ENCODE measurements around the gene SEPTIN5. TPM values are rescaled to one million over a fixed set of nuclear protein-coding genes. Genes with fewer than 3 reads are reported as not detected.

The SEPTIN5 gene
- total RNA-seq, 1 experiment from 2014 or later: 50.4 TPM

GRCh38 chr22:19718456-19719049 is 4.2 kb downstream of the SEPTIN5 start:
- Histone ChIP-seq H3K4me1 (ENCODE audit: insufficient read depth, low read length, poor library complexity, severe bottlenecking) (peaks cover 10% of the 10 kb centered on the region), H3K27me3 (replicated peaks; ENCODE audit: insufficient read depth, low read depth, low read length, poor library complexity) (no peaks in the 10 kb centered on the region), H3K27ac (ENCODE audit: low read depth, low read length, poor library complexity, severe bottlenecking) (peak overlapping the region; percentile 87), H3K4me3 (ENCODE audit: low read depth, low read length, poor library complexity, severe bottlenecking) (peak overlapping the region; percentile 81), H3K36me3 (ENCODE audit: insufficient read depth, low read length, poor library complexity, severe bottlenecking) (peaks cover 31% of the 10 kb centered on the region), H3K9me3 (ENCODE audit: low read depth, low read length, poor library complexity, severe bottlenecking) (no peaks in the 10 kb centered on the region)
- TF ChIP-seq EZH2 (IDR thresholded peaks at IDR 0.05; ENCODE audit: borderline replicate concordance, low read depth, low read length, poor library complexity, severe bottlenecking): no peak
- no peak for TF ChIP-seq CTCF (conservative IDR thresholded peaks at IDR 0.05; ENCODE audit: low read depth, low read length)
- CTCF ChIA-PET: no interaction called here
- POLR2A ChIA-PET (ENCODE audit: low non-redundant PET): no interaction called here
- intact Hi-C loops (cut with micrococcal nuclease; ENCODE audit: unreplicated experiment): loop anchor here (1.0 to 5.0 kb wide), 2 partner anchors 86 to 286 kb away; partner anchors contain the start of genes HIRA and MRPL40
- no TSS peak for BruUV-seq (replicated peaks)
- no peak for DNase-seq (ENCODE audit: low spot score)

DNA sequence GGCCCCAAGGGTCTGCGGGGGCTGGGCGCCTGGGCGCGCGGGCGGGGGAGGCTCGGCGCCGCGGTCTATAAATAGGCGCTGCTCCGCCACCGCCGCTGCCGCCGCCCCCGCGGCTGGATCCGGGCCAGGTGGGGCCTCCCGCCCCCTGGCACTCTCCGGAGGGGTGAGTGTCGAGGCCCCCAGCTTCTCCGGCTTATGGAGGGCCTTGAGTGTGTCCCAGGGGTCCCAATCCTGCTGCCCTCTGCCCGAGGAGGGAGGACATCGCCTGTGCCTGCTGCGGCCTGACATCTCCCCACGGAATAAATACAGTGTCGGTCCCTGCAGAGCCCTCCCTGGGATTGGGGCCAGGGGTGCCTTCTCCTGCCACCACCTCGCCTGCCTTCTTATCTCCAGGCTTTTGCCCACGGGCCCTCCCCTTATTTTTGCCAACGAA is 4.8 kb downstream of the SEPTIN5 start:
- CTCF ChIA-PET: interaction anchor here (1.4 kb wide), 1 partner anchor 11 kb away, joined by 4 read pairs; no protein-coding TSS in a partner anchor
- peak overlapping the region; percentile 87 for H3K27ac ChIP-seq (ENCODE audit: low read depth, low read length, poor library complexity, severe bottlenecking)
- H3K36me3 ChIP-seq (ENCODE audit: insufficient read depth, low read length, poor library complexity, severe bottlenecking): peaks cover 31% of the 10 kb centered on the region
- POLR2A ChIA-PET (ENCODE audit: low non-redundant PET): no interaction called here
- DNase-seq (ENCODE audit: low spot score): peak; percentile 34
- no peak for TF ChIP-seq EZH2 (IDR thresholded peaks at IDR 0.05; ENCODE audit: borderline replicate concordance, low read depth, low read length, poor library complexity, severe bottlenecking)
- no peak for TF ChIP-seq CTCF (conservative IDR thresholded peaks at IDR 0.05; ENCODE audit: low read depth, low read length)
- peak overlapping the region; percentile 81 for H3K4me3 ChIP-seq (ENCODE audit: low read depth, low read length, poor library complexity, severe bottlenecking)
- H3K4me1 ChIP-seq (ENCODE audit: insufficient read depth, low read length, poor library complexity, severe bottlenecking): peaks cover 10% of the 10 kb centered on the region
- BruUV-seq (replicated peaks): no TSS peak
- intact Hi-C loops (cut with micrococcal nuclease; ENCODE audit: unreplicated experiment): loop anchor here (5.0 kb wide), 1 partner anchor 287 kb away; the partner anchor contains the start of genes HIRA and MRPL40
- no peaks in the 10 kb centered on the region for H3K9me3 ChIP-seq (ENCODE audit: low read depth, low read length, poor library complexity, severe bottlenecking)
- no peaks in the 10 kb centered on the region for H3K27me3 ChIP-seq (replicated peaks; ENCODE audit: insufficient read depth, low read depth, low read length, poor library complexity)

- no TSS peak for BruUV-seq (replicated peaks)
- H3K4me1 ChIP-seq (ENCODE audit: insufficient read depth, low read length, poor library complexity, severe bottlenecking): peaks cover 10% of the 10 kb centered on the region
- ChIA-PET CTCF (interaction anchor here (0.6 to 1.4 kb wide), 2 partner anchors 11 to 418 kb away, joined by 4 to 5 read pairs; no protein-coding TSS in a partner anchor), POLR2A (ENCODE audit: low non-redundant PET) (no interaction called here)
- TF ChIP-seq EZH2 (IDR thresholded peaks at IDR 0.05; ENCODE audit: borderline replicate concordance, low read depth, low read length, poor library complexity, severe bottlenecking) (no peak), CTCF (conservative IDR thresholded peaks at IDR 0.05; ENCODE audit: low read depth, low read length) (no peak)
- no peak for DNase-seq (ENCODE audit: low spot score)
- no peaks in the 10 kb centered on the region for H3K9me3 ChIP-seq (ENCODE audit: low read depth, low read length, poor library complexity, severe bottlenecking)
- H3K4me3 ChIP-seq (ENCODE audit: low read depth, low read length, poor library complexity, severe bottlenecking): peak overlapping the region; percentile 81
- H3K27ac ChIP-seq (ENCODE audit: low read depth, low read length, poor library complexity, severe bottlenecking): no peak overlapping the region
- intact Hi-C loops (cut with micrococcal nuclease; ENCODE audit: unreplicated experiment): loop anchor here (5.0 kb wide), 1 partner anchor 287 kb away; the partner anchor contains the start of genes HIRA and MRPL40
- peaks cover 31% of the 10 kb centered on the region for H3K36me3 ChIP-seq (ENCODE audit: insufficient read depth, low read length, poor library complexity, severe bottlenecking)
- H3K27me3 ChIP-seq (replicated peaks; ENCODE audit: insufficient read depth, low read depth, low read length, poor library complexity): no peaks in the 10 kb centered on the region
Measured at GRCh38 chr22:19719488-19720021, 5.3 kb downstream of the SEPTIN5 start.

Data from A673 (cell line).